OCI-LY7 (cell line): ENCODE data around the gene KHDRBS2. TPM values are rescaled to one million over a fixed set of nuclear protein-coding genes. Genes with fewer than 3 reads are reported as not detected.

ENCODE experiments used
- BruUV-seq: library from RNA; stranded (reverse); fragments of 400-500 nt; replicated peaks from 2 replicates; lab custom pipeline; 2021; lab: Mats Ljungman, UMichigan
- CTCF ChIA-PET: fragments of 300-600 bp; sonication (Branson Sonifier 250); formaldehyde crosslinking; loops from one replicate; lab custom pipeline; 2022; ENCODE audit warnings: antibody characterized with exemption; ENCODE audit not compliant: unreplicated experiment; lab: Charles Lee
- POLR2A ChIA-PET: fragments of 300-600 bp; sonication (Branson Sonifier 250); formaldehyde crosslinking; loops from one replicate; lab custom pipeline; 2022; ENCODE audit warnings: antibody characterized with exemption; lab: Charles Lee
- DNase-seq: peaks from one replicate; pipeline ENCODE4 v3.0.0-alpha.2; 2015; ENCODE audit warnings: low spot score
- H2AFZ ChIP-seq: fragments of 200-600 bp; sonication (generic), shearing (Covaris generic); 2 replicates; pipeline ENCODE4 v1.6.1; 2014; ENCODE audit warnings: mild to moderate bottlenecking, antibody characterized with exemption, low read length, moderate library complexity
- H3K27ac ChIP-seq: fragments of 200-600 bp; sonication (generic); 2 replicates; pipeline ENCODE4 v1.5.1; 2014; ENCODE audit warnings: mixed run types, low read depth, mild to moderate bottlenecking, moderate library complexity, low read length, inconsistent platforms; ENCODE audit not compliant: poor library complexity, severe bottlenecking
- H3K36me3 ChIP-seq: fragments of 200-600 bp; sonication (generic); 2 replicates; pipeline ENCODE4 v1.6.1; 2014; ENCODE audit warnings: mild to moderate bottlenecking, antibody characterized with exemption, low read length, moderate library complexity, mixed read lengths; ENCODE audit not compliant: insufficient read depth
- H3K4me1 ChIP-seq: fragments of 200-600 bp; sonication (generic); 2 replicates; pipeline ENCODE4 v1.5.1; 2014; ENCODE audit warnings: mild to moderate bottlenecking, low read length; ENCODE audit not compliant: insufficient read depth, poor library complexity, severe bottlenecking
- H3K4me2 ChIP-seq: fragments of 200-600 bp; sonication (generic); 2 replicates; pipeline ENCODE4 v1.6.1; 2014; ENCODE audit warnings: mild to moderate bottlenecking, low read length
- H3K4me3 ChIP-seq: fragments of 200-600 bp; sonication (generic); 2 replicates; pipeline ENCODE4 v1.5.1; 2014; ENCODE audit warnings: mild to moderate bottlenecking, low read depth, low read length; ENCODE audit not compliant: poor library complexity, severe bottlenecking
- H3K79me2 ChIP-seq: fragments of 200-600 bp; sonication (generic); 2 replicates; pipeline ENCODE4 v1.6.1; 2016; ENCODE audit warnings: low read depth, mild to moderate bottlenecking, low read length, moderate library complexity, mixed read lengths; ENCODE audit not compliant: insufficient read depth
- H3K9me2 ChIP-seq: fragments of 200-600 bp; sonication (generic); 2 replicates; pipeline ENCODE4 v1.6.1; 2016; ENCODE audit warnings: mild to moderate bottlenecking, low read length, mixed read lengths; ENCODE audit not compliant: insufficient read depth
- H3K9me3 ChIP-seq: fragments of 200-600 bp; sonication (generic); 2 replicates; pipeline ENCODE4 v1.6.1; 2014; ENCODE audit warnings: mild to moderate bottlenecking, mixed run types, low read length, mixed read lengths
- H4K20me1 ChIP-seq: fragments of 200-600 bp; sonication (generic); 2 replicates; pipeline ENCODE4 v1.6.1; 2014; ENCODE audit warnings: mild to moderate bottlenecking, antibody characterized with exemption, low read length, moderate library complexity, mixed read lengths; ENCODE audit not compliant: insufficient read depth
- EZH2phosphoT487 ChIP-seq: fragments of 200-600 bp; sonication (generic); IDR thresholded peaks from 2 replicates; pipeline ENCODE4 v1.6.1; 2018; ENCODE audit warnings: low read depth, borderline replicate concordance, mild to moderate bottlenecking, mixed run types, antibody characterized with exemption, low read length, moderate library complexity, mixed read lengths
- intact Hi-C: fragments of 100-400 bp; cut with micrococcal nuclease; formaldehyde crosslinking; loops from one replicate; pipeline ENCODE4 v1.10.0; 2022; ENCODE audit not compliant: unreplicated experiment
- total RNA-seq, 2 experiments: library from RNA; depleted of rRNA in 1 of 2; stranded (reverse); fragments of >200 nt in 1 of 2; shearing (Covaris generic) in 1 of 2; gene quantifications; 2 replicates each; pipeline ENCODE4 v1.2.3, GENCODE V29; 2014 to 2022
- TF ChIP-seq, protein P1 (sequence below): fragments of 200-600 bp; sonication (generic); conservative IDR thresholded peaks from 2 replicates; pipeline ENCODE4 v1.5.1; 2014; ENCODE audit warnings: mild to moderate bottlenecking, antibody characterized with exemption, low read length, moderate library complexity, mixed read lengths

The KHDRBS2 gene
- total RNA-seq, 2 experiments from 2014 or later: 1.7 to 7.6 TPM

DNA sequence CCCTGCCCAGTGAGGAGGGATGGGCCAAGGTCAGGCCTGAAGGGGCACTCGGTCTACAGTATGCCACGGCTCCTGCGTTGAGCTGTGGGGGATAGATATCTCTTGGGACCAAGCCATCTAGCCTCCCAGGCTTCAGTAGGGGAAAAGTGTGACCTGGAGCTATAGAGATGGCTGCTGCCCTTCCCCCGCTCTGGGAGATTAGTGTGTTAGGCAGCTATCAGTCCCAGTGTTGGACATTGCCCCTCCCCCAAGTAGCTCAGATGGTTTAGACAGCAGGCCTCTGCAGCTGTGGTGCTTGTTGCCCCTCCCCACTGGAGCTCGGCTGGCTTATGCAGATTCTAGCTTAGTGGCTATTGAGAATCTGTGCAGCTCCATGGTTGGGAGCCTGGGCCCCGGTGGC is 56.8 kb downstream of the KHDRBS2 start:
- BruUV-seq: no TSS peak
- Histone ChIP-seq H3K4me3 (no peak overlapping the region), H3K9me3 (no peaks in the 10 kb centered on the region), H3K79me2 (no peaks in the 10 kb centered on the region), H3K36me3 (no peaks in the 10 kb centered on the region), H2AFZ (no peak overlapping the region), H3K9me2 (no peaks in the 10 kb centered on the region), H4K20me1 (no peaks in the 10 kb centered on the region), H3K4me2 (no peak overlapping the region), H3K27ac (no peak overlapping the region), H3K4me1 (no peaks in the 10 kb centered on the region)
- no peak for DNase-seq
- intact Hi-C loops: no loop called here
- ChIA-PET POLR2A (no interaction called here), CTCF (no interaction called here)
- TF ChIP-seq, protein P1, sequence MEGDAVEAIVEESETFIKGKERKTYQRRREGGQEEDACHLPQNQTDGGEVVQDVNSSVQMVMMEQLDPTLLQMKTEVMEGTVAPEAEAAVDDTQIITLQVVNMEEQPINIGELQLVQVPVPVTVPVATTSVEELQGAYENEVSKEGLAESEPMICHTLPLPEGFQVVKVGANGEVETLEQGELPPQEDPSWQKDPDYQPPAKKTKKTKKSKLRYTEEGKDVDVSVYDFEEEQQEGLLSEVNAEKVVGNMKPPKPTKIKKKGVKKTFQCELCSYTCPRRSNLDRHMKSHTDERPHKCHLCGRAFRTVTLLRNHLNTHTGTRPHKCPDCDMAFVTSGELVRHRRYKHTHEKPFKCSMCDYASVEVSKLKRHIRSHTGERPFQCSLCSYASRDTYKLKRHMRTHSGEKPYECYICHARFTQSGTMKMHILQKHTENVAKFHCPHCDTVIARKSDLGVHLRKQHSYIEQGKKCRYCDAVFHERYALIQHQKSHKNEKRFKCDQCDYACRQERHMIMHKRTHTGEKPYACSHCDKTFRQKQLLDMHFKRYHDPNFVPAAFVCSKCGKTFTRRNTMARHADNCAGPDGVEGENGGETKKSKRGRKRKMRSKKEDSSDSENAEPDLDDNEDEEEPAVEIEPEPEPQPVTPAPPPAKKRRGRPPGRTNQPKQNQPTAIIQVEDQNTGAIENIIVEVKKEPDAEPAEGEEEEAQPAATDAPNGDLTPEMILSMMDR: no peak
- TF ChIP-seq EZH2phosphoT487: no peak

DNA sequence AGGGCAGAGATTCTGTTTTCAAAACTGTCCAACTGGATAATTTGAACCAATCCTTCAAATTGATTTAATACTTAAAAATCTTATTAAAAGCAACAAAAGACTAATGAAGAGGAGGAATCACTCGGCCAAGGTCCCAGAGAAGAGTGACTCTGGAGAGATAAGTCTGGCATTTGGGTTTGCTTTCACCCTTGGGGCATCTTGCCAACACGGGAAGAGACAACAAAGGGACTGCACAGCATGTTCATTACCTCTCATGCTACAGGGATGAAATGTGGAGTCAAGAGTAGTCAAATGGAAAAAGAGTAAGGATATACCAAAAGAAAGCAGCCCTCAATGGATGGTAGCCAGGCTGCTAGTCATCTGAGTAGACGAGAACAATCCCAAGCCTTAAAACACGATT is 68.2 kb downstream of the KHDRBS2 start:
- H3K36me3 ChIP-seq: no peaks in the 10 kb centered on the region
- no peak overlapping the region for H3K4me3 ChIP-seq
- H3K27ac ChIP-seq: no peak overlapping the region
- no peaks in the 10 kb centered on the region for H3K4me1 ChIP-seq
- no peaks in the 10 kb centered on the region for H3K9me2 ChIP-seq
- no TSS peak for BruUV-seq
- no peak overlapping the region for H3K4me2 ChIP-seq
- H3K9me3 ChIP-seq: no peaks in the 10 kb centered on the region
- intact Hi-C loops: no loop called here
- ChIA-PET POLR2A (no interaction called here), CTCF (no interaction called here)
- no peak for DNase-seq
- H4K20me1 ChIP-seq: no peaks in the 10 kb centered on the region
- H2AFZ ChIP-seq: no peak overlapping the region
- TF ChIP-seq, protein P1: no peak
- TF ChIP-seq EZH2phosphoT487: no peak
- H3K79me2 ChIP-seq: no peaks in the 10 kb centered on the region

DNA sequence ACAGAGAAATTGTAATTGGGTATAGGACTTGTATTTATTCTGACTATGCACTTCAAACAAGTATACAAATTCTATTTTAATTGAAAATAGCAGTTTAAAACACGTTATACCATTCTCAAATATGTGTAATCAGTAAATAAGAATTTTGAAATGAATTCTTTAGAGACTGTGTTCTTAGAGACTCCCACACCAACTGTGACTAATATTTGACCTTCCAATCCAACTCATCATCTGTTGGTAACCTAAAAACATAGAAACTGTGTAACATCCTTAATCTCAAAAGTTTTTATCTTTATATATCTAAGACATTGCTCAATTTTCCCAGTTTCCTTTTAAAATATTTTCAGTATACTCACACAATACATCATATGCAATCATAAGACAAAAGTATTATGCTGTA is 83.9 kb downstream of the KHDRBS2 start:
- POLR2A ChIA-PET: no interaction called here
- no peaks in the 10 kb centered on the region for H3K36me3 ChIP-seq
- no peak overlapping the region for H2AFZ ChIP-seq
- H3K79me2 ChIP-seq: no peaks in the 10 kb centered on the region
- H3K4me1 ChIP-seq: no peaks in the 10 kb centered on the region
- BruUV-seq: no TSS peak
- H3K9me2 ChIP-seq: no peaks in the 10 kb centered on the region
- no peaks in the 10 kb centered on the region for H4K20me1 ChIP-seq
- H3K4me2 ChIP-seq: no peak overlapping the region
- H3K4me3 ChIP-seq: no peak overlapping the region
- no peaks in the 10 kb centered on the region for H3K9me3 ChIP-seq
- intact Hi-C loops: no loop called here
- no peak for DNase-seq
- CTCF ChIA-PET: no interaction called here
- TF ChIP-seq EZH2phosphoT487: no peak
- TF ChIP-seq, protein P1: no peak
- no peak overlapping the region for H3K27ac ChIP-seq
